GM21423 (cell line): ENCODE data around the gene NOD2.

Source experiments
- ATAC-seq: cut with Tn5 transposase; IDR thresholded peaks from one replicate; pipeline ENCODE4 v1.9.1; 2021; ENCODE audit warnings: mild to moderate bottlenecking, moderate library complexity; ENCODE audit not compliant: unreplicated experiment

The NOD2 gene

DNA sequence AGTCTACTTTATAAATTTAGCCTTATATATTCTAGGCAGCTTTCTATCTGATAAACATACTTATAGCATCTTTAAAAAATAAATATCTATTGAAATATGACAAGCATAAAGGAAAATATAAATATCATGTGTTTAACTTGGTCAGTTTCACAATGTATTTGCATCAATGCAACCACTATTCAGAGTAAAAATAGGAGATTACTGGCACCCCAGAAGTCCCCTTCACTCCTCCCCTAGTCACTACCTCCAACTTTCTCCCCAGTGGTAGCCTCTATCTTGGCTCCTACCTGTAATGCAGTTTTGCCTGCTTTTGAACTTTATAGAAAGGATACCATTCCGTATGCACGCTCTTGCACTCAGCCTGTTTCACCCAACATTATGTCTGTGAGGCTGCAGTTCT is 3.2 kb upstream of the NOD2 start:
- ATAC-seq, result no peak

- ATAC-seq, result no peak
These were observed 785 bp upstream of the NOD2 start for GRCh38 chr16:50692644-50692998.

DNA sequence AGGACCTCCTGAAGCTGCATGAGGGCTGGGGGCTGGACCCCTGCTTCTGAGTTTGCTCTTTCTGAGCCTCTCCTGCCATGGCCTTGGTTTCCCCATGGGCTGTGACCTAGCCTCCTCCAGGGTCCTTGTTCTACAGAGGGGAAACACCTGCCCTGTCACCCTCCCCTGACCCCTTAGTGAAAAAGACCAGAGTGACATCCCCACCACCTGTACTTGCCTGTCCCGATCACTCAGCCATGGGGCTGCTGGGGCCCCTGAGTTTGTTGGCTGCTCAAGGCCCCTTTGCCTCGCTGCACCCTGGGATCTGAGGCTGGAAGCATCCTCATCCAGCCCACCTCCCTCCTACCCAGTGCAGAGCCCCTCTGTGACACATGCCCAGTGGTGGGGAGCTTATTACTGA is 800 bp downstream of the NOD2 start:
- ATAC-seq, result no peak

DNA sequence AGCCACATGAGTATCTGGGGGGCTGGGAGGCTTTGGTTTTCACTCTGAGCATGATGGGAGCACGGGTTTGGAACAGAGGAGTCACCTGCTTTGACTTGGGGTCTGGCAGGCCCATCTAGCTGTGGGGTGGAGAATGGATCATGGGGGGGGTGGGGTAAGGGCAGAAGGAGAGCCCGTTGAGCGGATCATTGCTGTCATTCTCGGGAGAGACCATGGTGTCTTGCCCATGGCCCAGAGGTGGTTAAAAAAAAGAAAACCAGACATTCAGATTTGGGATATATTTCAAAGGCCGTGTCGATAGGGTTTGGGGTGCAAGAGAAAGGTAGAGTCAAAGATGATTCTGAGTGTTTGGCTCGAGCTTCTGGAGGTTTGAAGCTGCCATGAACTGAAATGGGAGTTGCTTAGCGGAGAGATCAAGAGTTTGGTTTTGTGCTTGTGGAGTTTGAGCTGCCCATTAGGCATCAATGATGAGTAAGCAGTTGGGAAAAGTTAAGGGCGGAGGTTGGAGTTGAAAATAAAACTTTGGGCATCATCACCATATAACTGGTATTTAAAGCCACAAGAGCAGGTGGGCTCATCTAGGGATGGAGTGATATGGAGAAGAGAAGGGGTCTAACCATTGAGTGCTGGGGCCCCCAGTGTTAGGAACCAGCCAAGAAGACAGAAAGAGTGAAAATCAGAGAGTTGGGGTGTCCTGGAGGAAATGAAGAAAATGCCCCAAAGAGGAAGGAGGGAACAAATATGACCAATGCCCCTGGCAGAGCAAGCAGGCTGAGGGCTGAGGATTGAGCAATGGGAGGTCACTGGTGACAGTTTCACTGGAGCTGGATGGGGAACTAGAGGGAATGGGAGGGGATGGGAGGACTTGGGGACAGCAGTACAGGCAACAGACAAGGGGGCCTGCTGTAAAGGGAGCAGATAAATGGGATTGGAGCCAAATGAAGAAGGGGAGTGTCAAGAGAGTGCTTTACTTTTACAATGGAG is 1.9 kb downstream of the NOD2 start:
- no peak for ATAC-seq

DNA sequence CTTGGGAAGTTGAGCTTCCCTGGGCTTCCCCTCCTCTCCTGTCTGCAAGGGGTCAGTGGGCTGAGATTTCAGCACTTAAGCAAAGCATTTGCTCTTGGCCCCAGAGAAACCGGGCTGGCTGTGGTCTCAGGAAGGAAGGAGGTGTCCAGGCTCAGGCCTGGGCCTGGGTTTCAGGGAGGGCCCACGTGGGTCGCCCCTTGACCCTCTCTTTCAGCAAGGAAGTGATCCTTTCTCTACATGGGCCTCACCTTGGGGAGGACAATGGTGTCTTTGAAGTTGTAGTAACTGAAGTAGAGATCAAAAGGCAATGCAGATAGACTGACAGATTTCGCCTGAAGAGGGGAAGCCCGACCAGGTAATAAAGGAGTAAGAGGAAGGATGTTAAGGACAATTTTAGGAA is 2.7 kb downstream of the NOD2 start:
- ATAC-seq, result peak; percentile 35

- peak; percentile 59 for ATAC-seq
These were observed 3.4 kb downstream of the NOD2 start for GRCh38 chr16:50696575-50697420.

- no peak for ATAC-seq
These were observed 4.0 kb downstream of the NOD2 start for GRCh38 chr16:50697421-50697715.

- ATAC-seq, result peak; percentile 30
These were observed 4.7 kb downstream of the NOD2 start for GRCh38 chr16:50697881-50698767.

- ATAC-seq, result no peak
These were observed 6.1 kb downstream of the NOD2 start for GRCh38 chr16:50699326-50700159.

DNA sequence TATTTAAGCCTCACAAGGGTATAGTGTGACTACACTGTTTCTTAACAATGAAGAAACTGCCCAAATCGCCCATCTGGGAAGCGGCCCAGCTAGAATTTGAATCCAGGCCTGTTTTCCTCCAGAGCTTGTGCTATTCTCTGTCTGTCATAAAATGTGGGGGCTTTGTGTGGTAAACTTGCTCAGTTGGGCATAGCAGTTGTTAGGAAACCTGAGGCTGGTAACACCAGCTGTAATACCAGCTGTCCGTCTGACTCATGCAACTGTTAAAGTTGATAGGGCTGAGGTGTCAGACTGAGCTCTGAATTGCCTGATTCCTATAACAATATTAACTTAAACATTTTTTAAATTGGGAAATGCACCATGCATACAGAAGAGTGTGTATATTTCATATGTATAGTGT is 9.3 kb downstream of the NOD2 start:
- no peak for ATAC-seq

DNA sequence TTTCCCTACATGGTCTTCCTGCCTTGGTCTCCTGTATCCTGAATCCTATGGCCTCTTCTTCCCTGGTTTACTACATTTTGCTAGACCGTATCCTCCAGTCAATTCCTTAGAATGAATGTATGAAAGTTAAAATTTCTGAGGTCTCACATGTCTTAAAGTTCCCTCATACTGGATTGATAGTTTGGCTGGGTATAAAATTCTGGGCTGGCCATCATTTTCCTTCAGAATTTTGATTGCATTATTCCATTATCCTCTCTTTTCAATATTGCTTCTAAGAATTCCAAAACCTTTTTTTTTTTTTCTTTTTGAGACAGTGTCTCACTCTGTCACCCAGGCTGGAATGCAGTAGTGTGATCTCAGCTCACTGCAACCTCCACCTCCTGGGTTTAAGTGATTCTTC is 10.8 kb downstream of the NOD2 start:
- no peak for ATAC-seq

DNA sequence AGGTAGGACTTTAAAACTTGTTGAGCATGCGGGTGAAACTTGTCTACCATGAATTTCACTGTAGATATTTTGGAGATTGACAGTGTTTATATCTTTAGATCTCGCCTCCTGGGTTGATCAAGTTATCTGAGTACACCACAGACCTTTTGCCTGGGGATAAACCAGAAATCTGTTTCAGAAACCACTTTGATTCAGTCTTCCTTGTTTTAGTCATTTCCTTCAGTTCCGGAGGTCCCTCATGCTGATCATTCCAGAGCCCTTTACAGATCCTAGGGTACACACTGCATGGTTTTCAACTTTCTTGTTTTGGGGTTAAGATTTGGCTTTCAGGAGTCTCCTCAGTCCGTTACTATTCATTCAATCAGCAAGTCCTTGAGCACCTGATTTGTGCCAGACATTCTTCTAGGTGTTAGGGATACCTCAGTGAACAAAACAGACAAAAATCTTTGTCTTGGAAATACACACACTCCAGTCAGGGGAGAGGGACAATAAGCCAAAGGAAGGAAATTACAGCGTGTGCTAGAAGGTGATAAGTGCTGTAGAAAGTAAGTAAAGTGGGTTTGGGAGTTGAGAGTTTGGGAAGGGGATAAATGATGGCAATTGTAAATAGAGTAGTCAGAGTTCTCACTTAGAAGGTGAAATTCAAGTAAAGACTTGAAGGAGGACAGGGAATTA is 12.2 kb downstream of the NOD2 start:
- ATAC-seq, result no peak

DNA sequence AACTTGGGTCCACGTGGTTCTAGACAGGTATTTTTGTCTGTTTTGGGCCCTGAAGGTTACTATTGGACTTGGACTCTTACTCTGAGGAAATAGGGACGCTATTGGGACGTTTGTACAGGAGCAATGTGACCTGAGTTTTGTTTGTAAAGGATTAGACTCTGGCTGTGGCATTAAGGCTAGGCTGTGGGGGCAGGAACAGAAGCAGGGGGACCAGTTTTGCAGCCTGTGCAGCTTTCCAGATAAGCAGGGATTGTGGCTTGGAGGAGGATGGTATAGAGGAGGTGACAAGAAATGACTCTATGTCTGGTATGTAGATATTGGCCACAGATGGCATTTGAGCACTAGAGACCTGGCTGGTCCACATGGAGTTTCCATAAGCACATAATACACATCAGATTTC is 12.8 kb downstream of the NOD2 start:
- no peak for ATAC-seq

DNA sequence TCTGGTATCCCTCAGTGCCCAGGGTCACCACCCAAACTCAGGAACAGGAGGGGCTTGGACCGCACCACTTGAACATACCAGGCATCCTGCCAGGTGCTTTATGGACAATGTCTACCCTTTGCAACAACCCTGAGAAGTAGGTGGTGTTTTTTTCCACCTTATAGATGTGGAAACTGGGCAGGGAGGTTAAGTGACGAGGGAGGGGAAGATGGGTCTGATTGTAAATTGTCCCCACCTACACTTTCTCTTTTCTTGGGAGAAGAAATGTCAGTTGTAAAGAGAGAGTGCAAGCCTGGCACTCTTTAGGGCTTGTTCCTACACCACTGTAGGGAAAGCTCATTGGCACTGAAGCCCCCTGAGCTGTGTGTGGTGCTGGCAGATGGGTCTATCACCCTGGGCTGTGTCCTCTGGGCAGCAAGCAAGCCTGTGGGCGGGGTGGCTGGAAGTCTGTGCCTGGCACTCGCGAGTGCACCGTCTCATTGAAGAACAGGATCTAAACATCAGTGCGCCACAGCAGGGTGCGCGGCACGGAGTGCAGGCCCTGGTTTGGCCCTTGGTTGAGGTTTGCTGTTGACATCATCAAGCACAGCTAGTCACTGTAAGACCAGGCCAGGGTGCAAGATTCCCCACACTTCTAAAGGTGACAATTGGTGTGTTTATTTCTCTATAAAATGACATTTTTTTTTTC is 15.1 kb downstream of the NOD2 start:
- ATAC-seq, result no peak

GRCh38 chr16:50709061-50709684 is 15.8 kb downstream of the NOD2 start:
- no peak for ATAC-seq

DNA sequence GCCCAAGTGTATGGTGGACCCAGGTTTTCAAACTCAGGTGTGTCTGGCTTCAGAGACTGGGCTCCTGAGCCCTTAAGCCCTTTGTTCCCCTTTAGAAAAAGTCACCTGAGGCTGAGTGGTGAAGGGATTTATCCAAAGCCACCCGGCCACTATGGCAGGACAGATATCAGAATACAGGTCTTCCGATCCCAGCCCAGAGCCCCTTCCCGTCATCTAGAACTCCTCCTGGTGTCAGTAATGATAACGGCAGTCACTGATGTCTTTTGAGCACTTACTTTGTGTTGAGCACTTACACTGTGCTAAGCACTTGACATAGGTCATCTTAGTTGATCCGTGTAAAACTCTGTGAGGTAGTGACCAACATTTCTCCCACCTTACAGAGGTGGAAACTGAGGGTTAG is 16.6 kb downstream of the NOD2 start:
- no peak for ATAC-seq

DNA sequence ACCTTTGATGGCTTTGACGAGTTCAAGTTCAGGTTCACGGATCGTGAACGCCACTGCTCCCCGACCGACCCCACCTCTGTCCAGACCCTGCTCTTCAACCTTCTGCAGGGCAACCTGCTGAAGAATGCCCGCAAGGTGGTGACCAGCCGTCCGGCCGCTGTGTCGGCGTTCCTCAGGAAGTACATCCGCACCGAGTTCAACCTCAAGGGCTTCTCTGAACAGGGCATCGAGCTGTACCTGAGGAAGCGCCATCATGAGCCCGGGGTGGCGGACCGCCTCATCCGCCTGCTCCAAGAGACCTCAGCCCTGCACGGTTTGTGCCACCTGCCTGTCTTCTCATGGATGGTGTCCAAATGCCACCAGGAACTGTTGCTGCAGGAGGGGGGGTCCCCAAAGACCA is 17.6 kb downstream of the NOD2 start:
- ATAC-seq, result no peak

- no peak for ATAC-seq
These were observed 18.6 kb downstream of the NOD2 start for GRCh38 chr16:50711862-50712559.
